Activated CD4-positive, alpha-beta T cell treated with anti-CD3 and anti-CD28 coated beads, Interleukin-2, amount 50 U/mL, for 48 hours (primary cell): ENCODE data around the gene EXOC6B.

Source experiments
- DNase-seq, 2 experiments: peaks; one replicate each; pipeline ENCODE4 v3.0.0-alpha.2; 2020

Gene EXOC6B

DNA sequence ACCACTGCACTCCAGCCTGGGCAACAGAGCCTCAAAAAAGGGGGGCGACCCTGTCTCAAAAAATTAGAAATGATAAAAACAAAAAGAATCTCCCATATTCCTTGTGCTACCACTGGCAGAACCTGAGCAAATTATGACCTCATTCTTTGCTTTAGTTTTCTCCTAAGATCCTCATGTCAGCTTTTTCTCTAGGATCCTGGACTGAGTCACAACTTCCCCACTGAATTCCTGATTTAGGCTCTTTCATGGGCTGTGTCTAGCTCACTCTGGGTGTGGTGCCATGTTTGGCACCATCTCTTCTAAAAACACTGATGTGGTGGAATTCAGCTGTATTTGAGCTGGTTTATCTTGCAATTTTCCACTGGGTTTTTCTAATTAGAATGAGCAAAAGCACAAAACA is 37.1 kb downstream of the EXOC6B start:
- no peak for DNase-seq

DNA sequence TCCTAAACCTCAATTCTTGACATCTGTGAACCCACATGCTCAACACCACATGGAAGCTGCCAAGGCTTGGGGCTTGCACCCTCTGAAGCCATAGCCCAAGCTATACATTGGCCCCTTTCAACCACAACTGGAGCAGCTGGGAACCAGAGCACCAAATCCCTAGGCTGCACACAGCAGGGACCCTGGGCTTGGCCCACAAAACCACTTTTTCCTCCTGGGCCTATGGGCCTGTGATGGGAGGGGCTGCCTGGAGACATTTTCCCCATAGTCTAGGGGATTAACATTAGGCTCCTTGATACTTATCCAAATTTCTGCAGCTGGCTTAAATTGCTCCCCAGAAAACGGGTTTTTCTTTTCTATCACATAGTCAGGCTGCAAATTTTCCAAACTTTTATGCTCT is 40.3 kb downstream of the EXOC6B start:
- DNase-seq = no peak

DNA sequence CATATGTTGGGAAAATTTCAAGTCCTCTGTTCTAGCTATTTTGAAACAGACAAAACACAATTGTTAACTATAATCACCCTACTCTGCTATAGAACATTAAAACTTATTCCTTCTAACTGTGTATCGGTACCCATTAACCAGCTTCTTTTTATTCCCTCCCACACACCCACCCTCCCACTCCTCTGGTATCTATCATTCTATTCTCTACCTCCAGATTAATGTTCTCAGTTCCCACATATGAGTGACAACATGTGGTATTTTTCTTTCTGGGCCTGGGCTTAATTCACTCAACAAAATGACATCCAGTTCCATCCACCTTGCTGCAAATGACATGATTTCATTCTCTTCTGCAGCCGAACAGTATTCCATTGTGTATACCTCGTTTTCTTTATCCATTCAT is 43.3 kb downstream of the EXOC6B start:
- no peak for DNase-seq

DNA sequence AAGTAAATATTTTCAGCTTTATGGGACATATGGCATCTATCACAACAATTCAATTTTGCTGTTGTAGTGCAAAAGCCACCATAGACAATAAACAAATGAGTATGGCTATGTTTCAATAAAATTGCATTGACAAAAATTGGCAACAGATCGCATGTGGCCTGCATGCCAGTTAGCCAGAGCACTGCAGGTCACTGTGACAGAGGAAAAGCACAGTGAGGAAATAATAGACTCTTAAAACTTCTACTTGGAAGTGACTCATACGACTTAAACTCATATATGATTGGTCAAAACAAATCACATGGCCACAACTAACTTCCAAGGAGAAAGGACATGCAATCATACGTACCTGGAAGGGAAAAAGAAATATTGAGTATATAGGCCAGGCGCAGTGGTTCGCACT is 44.4 kb downstream of the EXOC6B start:
- DNase-seq = no peak

DNA sequence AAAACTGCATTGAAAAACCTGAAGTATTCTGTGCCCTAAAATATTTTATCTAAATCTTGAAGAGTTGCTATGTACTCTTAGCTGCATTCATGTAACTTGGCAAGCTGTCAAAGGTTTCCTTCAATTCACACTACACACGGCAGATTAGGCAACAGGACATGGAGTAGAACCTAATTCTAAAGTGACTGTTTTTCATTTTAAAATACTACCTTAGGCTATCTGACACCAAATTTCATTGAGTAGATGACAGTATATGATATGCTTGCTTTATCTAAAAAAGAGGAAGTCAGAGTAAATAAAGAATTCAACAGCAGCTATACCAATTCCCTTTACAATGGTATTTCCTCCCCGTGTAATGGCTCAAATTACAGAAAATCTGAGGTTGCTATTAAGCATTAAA is 45.4 kb downstream of the EXOC6B start:
- DNase-seq = no peak

DNA sequence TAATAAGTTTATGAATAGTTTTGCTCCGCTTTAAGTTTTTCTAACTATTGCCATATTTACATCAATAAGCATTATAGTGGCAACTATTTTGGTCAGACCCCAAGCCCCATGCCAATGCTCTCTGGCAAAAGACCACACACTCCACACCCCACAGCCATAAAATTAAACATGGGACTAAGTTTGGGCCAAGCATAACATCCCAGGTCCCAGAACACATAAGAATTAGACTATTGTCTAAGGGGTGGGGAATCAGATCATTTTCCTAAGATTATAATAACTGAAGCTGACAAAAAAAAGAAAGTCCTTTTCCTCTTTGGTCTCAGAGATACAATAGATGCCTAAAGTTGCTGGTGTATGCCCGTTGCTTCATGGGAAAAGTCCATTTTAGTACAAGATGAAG is 46.3 kb downstream of the EXOC6B start:
- no peak for DNase-seq

DNA sequence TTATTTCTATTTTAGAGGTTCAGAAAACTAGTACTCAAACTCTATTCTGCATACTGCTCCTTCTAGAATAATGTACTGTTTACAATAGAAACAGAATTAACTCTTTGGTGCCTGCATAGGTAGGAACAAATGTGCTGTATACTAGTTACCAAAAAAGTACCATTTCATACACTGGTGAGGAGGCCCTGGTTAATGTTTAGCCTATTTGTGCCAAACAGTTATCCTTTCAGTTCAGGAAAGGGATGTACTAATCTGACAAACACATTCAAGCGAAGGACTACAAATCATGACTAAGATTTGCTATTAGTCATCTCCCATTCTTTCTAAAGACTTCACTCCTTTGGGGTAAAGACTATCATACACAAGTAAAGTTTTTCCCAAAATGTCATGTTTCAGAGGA is 47.4 kb downstream of the EXOC6B start:
- no peak for DNase-seq

DNA sequence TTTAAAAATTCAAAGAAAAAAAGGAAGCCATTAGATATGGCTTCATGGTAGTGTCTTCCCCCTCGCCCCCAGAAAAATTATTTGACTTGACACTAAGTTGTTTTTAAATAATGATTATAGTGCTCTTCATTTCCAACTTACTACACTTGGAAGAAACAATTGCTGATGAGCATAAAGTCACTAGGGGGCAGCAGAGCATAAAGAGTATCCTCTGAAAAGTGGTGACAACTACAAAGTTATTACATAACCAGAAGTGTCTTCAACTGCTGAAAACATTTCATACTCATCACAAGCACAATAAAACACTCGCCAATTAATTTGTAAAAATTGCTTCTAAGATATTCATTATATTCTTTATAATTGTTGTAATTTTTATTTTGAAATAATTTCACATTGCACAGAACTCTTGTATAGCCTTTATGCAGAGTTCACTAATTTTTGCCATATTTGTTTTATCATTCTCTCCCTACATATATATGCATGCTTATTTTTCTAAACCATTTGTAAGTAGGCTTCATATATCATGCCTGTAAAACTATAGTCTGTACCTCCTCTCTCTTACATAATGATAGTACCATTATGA is 54.9 kb downstream of the EXOC6B start:
- DNase-seq = peak; percentile 17 to 38

DNA sequence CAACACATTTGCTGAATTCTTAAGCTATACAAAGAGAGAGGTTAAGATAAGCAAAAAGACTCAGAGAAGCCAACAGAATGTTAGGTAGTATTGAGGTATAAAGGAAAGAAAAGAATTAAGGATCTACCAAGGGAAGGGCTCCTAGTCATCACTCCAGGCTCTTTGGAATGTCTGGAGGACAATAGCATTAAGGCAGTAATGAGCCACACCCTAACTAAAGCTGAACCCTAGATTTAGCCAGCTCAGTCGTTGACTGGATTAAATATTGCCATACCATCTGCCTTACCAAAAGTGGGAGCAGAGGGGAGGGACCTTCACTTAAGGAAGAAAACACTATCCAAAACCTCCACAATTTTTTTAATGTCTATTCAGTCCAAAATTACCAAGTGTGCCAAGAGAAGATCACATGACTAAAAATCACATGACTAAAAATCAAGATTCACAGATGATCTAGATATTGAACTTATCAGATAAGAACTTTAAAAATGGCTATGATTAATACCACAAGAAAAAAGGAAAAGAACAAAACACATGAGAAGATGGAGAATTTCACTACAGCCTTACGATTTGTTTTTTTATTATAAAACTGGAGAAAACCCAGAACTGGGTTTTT is 59.7 kb downstream of the EXOC6B start:
- no peak for DNase-seq

DNA sequence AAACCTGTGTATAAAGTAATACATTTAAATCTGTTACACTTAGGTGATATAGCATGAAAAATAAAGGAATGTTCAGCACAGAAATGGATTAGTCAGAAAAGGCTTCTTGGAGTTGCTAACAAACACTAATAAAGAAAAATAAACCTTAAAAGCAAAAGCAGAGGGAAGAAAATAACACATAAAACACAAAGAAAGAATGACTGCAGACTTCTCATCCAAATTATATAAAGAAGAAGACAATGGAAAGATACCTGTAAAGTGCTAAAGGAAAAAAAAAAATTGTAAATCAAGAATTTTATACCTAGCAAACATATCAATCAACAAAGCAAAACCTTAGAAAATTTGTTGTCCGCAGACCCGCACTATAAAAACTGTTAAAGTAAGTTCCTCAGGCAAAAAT is 63.6 kb downstream of the EXOC6B start:
- DNase-seq = no peak

DNA sequence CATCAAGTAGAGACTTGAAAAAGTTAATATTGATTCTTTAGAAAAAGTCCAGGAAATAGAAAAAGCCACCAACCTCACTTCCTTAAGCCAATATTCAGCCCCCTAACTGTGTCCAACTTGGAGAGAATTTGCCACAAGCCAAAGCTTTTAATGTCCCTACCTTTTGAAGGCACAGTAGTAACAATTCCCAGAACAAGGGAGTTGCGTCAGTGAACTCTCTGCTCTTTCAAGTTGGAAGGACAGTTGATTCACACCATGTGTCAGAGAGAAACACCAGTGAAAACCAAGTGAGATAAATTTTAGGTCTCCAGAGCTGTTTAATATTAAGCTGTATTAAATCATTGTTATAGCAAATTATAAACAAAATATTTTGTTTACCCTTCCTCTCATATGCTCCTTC is 66.1 kb downstream of the EXOC6B start:
- DNase-seq = no peak

DNA sequence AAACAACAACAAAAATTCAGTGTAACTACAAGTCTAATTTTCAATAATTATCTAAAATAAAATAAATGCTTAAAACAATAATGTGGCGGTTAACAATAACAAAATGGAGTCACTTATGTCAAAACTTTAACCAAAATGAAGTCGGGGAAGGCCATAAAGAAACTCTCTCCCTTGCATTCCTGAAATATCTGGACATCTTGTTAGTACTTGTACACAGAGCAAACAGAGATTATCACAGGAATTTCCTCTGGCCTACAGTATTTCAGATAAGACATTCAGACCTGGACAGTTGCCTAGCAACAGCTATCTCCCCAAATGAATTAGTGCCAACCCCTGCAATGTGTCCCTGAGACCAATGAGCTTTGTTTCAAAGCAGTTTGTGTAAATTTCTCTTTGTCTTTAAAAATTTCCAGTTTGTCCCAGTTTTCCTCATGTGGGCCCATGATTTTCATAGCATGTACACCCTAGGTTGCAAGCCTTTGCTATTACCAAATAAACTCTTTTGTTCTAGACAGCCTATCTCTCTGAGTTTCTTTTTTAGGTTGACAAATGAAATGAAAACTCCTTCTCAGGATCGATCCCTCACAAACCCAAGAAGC is 68.6 kb downstream of the EXOC6B start:
- no peak for DNase-seq

DNA sequence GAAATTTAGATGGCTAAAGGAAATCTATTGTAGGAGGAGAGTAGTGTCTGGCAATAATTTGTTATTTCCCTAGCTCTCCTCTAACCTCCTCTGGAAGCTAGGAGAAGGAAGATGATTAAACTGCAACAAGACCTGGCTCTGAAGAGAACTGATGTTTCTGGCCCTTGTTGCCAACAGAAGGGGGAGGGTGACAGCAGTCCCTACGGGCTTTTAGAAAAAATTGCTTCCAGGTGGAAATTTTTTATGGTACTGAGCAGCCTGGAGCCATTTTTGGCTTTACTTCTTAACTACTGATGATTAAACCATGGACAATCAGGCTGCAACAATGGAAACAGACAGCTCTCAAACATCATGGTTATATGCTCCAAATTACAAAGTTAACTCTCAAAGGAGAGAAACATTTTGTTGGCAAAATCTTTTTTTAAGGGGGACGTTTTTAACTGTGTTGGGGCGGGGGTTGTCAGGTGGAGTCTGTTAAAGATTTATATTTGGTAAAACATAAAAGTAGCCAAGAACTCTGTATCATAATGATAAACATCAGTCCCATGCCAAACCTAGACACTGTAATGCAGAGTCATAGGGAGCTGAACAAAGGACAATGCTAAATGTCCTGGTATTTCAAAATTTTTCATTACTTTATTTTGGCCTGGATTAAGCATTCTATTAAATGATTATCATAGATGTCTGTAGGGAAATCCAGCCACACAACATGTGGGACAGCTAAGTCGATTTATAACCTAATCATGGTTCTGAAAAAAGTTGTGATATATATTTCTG is 70.0 kb downstream of the EXOC6B start:
- DNase-seq = no peak

DNA sequence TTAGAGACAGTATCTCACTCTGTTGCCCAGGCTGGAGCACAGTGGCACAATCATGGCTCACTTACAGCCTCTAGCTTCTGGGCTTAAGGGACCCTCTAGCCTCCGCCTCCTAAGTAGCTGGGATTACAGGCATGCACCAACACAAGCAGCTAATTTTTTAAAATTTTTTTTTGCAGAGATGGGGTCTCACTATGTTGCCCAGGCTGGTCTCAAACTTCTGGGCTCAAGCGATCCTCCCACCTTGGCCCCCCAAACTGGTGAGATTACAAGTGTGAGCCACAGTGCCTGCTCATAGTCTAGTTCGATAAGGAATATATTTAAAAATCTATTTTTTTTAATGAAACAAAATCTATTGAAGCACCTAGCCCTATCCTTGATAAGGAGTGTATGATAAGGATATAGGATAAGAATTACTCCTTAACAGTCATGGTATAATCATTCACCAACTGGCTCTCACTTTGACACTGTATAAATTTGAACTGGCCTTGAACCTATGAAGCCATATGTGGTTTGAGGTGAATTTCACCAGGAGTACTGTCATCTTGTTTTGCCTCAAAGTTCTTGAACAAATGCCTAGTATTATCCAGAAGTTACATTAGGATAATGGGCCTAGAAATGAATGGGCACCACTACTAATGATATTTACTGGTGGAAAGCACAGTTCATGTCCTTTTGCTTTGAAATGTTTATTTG is 71.1 kb downstream of the EXOC6B start:
- DNase-seq = no peak

DNA sequence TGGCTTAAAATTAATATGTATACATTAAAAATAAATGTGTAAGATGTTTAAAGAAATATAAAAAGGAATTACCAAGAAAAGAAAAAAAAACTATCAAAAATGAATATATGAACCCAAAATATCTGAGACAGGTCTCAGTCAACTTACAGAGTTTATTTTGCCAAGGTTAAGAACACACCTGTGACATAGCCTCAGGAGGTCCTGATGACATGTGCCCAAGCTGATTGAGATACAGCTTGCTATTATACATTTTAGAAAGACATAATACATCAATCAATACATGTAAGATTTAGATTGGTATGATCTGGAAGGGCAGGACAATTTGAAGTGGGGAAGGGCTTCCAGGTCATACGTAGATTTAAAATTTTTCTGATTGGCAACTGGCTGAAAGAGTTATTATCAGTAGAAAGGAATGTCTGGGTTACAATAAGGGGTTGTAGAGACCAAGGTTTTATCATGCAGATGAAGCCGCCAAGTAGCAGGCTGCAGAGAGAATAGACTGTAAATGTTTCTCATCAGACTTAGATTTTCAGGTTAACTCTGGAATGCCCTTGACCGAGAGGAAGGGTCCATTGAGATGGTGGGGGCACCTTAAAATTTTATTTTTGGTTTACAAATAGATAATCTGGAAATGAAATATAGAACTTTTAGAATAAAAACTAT is 74.7 kb downstream of the EXOC6B start:
- no peak for DNase-seq

DNA sequence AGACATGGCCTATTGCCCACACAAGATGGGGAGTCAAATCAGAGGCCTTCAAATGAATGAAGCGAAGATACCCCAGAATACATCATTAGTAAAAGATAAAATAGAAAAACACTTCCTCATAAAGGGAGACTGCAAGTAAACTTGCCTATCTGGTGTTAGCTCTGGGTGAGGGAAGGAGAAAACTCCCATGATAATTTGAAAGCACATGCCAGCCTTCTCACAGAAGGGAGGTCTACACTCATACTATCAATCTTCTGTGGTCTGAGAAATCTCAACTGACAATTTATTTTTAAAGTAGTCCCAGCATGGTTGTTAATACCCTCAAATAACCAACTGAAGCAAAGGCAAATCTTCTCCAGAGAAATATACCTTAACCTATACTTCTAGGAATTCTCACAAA is 75.4 kb downstream of the EXOC6B start:
- no peak for DNase-seq

DNA sequence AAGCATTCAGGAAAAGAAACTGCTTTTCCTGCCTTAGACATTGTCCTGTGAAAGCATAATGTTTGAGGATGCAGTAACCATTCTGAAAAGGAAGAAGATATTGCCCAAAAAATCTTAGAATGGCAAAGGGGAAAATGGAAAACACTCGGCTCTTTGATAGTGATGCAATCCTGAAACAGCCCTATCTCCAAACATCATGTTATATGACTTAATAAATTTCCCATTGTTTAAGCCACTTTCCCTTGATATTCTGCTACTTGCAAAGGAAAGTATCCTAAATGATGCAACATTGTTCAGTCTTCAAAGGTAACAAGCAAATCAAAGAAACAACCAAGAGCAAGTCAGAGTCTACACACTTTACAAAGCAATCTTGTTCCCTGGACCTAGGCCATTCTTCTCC is 78.5 kb downstream of the EXOC6B start:
- no peak for DNase-seq

DNA sequence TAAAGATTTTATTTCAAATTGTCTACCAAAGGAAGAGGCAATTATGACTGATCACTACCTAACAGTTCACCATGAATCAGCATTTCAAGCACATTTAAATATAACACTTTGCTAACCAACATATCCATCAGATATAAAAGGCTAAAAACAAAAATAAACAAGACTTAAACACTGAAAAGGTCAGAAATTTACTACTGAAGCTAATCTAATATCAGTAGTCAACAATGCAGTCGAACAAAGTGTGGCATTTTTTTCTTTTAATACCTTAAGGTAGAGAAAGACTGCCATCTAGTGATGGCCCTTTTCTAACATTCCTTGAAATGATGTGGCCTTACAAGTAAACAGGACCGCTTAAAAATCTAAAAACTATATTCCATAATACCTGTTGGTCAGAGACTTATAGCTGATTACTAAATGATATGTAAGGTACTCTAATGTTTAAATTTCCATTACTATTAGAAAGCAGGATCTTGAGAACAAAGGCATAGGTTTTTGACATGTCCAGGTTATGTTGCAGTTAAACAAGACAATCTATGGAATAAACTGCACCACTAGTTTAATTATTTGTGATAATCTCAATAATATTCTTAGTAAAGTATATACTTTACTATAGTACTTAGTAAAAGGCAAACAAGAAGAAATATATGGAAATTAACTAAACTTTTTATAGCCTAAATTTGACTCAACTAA is 80.0 kb downstream of the EXOC6B start:
- no peak for DNase-seq

DNA sequence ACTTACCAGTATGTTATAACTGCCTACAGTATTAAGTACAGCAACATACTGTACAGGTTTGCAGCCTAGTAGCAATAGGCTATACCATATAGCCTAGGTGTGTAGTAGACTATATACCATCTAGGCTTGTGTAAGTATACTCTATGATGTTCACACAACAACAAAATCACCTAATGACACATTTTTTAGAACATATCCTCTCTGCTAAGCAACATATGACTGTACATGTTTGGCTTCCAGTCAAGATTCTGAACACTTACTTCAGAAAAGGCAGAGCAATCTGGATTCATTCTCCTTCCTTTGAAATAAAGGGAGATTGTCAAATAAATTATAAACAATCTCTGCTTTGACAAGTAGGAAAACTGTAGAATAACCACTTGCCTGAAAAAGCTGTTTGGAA is 81.8 kb downstream of the EXOC6B start:
- DNase-seq = no peak

DNA sequence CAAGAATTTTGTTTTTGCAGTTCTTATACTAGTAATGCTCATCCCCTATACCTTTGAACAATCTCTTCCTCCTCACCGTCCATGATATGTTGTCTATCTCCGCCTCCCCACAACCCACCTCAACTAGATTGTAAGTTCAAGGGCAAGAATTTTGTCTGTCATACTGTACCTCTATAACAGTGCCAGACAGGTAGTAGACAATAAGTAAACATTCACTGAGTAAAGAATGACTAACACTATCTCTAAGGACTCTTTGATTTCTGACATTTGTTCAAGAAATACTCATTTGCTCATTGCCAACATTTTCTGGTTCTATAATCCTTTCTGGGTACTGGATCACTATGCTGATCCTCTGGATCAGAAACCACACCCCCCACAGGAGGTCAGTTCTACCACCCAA is 82.4 kb downstream of the EXOC6B start:
- DNase-seq = no peak

DNA sequence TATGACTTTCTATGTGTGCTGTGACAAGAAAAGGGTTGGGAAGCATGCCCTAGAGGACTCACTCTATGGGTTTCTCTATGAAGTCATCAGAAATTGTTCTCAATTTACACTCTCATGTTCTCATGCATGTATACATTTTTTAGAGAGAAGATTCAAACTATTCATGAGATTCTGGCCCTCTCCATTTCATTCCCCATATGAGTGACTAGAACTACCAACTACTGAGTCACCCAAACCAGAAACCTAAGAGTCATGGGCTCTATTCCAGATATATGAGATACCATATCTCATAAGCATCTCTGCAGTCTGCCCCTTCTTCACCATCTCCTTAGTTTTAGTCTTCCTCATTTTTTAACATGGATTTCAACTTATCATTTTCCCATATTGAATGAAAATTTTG is 87.7 kb downstream of the EXOC6B start:
- no peak for DNase-seq

DNA sequence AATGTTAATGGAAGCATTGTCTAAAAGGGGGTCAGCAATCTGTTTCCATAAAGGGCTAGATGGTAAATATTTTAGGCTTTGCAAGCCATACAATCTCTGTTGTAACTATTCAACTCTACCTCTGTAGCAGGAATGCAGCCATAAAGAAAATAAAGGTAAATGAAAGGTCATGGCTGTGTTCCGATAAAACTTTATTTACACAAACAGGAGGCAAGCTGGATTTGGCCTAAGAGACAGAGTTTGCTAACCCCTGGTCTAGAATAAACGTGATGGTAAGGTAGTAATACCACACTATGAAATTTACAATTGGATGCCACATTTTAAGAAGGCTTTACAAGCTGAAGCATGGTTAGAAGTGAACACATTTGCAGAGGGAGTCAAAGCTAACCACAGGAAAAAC is 91.4 kb downstream of the EXOC6B start:
- no peak for DNase-seq
